ENCODE results near the gene DTX3L. TPM values are rescaled to one million over a fixed set of nuclear protein-coding genes. Genes with fewer than 3 reads are reported as not detected.
"Not testable (repeated sequence)": the region's sequence is repeated elsewhere in the genome, so short reads cannot be mapped to it uniquely, and the experiment has no call there.

Gene DTX3L
- polyA plus RNA-seq, 1 donor = 15.1 TPM

GRCh38 chr3:122560680-122561079 lies 3.5 kb upstream of the DTX3L start:
- DNase-seq = peak; percentile 77

- no peak for DNase-seq
Observed at GRCh38 chr3:122562923-122563716, 1.0 kb upstream of the DTX3L start.

- no peak for DNase-seq
Observed at GRCh38 chr3:122563717-122564025, 467 bp upstream of the DTX3L start.

GRCh38 chr3:122568131-122568530 lies 4.0 kb downstream of the DTX3L start:
- not testable (repeated sequence) for DNase-seq

GRCh38 chr3:122568755-122569154 lies 4.6 kb downstream of the DTX3L start:
- no peak for DNase-seq

- DNase-seq = no peak
Observed at GRCh38 chr3:122572940-122573412, 8.8 kb downstream of the DTX3L start.

GRCh38 chr3:122576174-122576940 lies 12.2 kb downstream of the DTX3L start:
- no peak for DNase-seq

- DNase-seq = no peak
Observed at GRCh38 chr3:122577409-122578031, 13.4 kb downstream of the DTX3L start, which contains the start of gene PARP15. TSS of gene PARP15 (plus strand) at chr3:122577650. CDS start at chr3:122577668, 18 bp downstream.

GRCh38 chr3:122578069-122578740 lies 14.1 kb downstream of the DTX3L start:
- DNase-seq = no peak

- DNase-seq = no peak
Observed at GRCh38 chr3:122580470-122580869, 16.3 kb downstream of the DTX3L start.

- DNase-seq = no peak
Observed at GRCh38 chr3:122581622-122582021, 17.5 kb downstream of the DTX3L start.

GRCh38 chr3:122582390-122582789 lies 18.3 kb downstream of the DTX3L start:
- DNase-seq = no peak

GRCh38 chr3:122586098-122586497 lies 22.0 kb downstream of the DTX3L start:
- DNase-seq = no peak

- DNase-seq = no peak
Observed at GRCh38 chr3:122586773-122587485, 22.8 kb downstream of the DTX3L start.

GRCh38 chr3:122587572-122587971 lies 23.4 kb downstream of the DTX3L start:
- DNase-seq = no peak

- DNase-seq = no peak
Observed at GRCh38 chr3:122589297-122589696, 25.2 kb downstream of the DTX3L start.

GRCh38 chr3:122590610-122591009 lies 26.5 kb downstream of the DTX3L start:
- DNase-seq = no peak

GRCh38 chr3:122594025-122594424 lies 29.9 kb downstream of the DTX3L start:
- no peak for DNase-seq

- no peak for DNase-seq
Observed at GRCh38 chr3:122598151-122598550, 34.0 kb downstream of the DTX3L start.

GRCh38 chr3:122598556-122598955 lies 34.4 kb downstream of the DTX3L start:
- no peak for DNase-seq

GRCh38 chr3:122602011-122602710 lies 38.0 kb downstream of the DTX3L start:
- no peak for DNase-seq
